ENCODE data around the gene TRAM2.

TRAM2 gene

DNA sequence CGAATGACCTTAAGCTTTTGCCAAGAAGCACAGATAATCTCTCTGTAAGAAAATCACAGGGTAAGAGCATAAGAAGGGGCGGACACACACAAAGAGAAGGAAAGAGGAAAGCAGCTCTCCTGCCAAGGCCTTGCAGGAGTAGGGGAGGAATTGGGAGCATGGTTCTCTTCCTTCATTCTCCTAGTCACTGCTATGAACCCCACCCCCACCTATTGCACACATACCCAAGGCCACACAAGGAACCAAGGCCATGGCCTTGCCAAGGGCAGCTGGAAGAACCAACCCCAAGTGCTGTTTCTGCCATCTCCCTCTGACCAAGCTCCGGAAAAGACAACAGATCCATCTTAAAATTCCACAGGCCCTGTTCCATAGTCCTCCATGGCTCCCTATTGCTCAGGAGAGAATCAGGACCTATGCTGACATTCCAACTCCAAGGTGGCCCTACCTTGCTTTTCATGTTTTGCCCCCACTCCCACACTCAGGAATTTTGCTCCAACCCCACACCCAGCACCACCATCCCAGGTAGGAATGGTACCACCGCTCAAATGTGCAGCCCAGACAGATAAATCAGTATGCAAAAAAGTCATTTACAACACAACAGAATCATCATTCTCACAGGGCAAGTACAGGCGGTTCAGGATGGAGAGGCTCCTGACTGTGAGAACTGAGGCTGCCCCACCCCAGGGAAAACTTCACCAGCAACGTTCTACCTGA is 31.3 kb downstream of the TRAM2 start:
- DNase-seq (ENCODE audit: low read depth): no peak

DNA sequence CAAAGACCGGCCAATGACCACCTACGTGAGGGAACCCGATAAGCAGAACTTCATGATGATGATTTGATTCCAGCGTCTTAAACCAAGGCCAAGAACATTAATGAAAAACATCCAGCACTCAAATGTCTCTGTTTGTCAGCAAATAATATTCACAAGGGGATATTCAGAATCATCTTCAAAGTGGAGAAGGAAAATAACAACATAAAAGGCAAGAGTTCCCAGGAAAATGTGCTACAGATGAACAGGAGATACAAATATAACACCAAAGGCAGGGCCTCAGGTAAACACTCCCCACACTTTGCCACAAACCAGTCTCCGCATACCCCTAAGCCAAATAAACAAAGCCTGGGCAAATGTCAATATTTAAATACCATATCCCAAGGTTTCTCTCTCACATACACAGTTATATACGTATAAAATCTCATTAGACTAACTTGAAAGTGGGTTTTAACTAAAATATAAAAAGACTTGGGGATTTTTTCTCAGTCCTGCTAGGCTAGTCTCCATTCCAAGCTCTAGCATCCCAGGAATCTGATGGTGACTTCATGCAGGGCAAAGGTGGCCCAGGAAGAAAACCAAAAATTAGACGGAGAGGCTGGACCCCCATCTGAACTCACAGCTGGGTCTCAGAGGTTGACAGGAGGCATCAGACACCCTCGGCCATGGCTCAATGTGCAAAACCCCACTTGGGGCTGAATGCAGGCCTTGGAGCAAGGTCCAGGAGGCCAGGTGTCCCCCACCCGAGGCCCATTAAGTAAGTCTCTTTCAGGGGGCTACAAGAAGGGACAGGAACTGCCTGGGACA is 32.1 kb downstream of the TRAM2 start:
- no peak for DNase-seq (ENCODE audit: low read depth)

DNA sequence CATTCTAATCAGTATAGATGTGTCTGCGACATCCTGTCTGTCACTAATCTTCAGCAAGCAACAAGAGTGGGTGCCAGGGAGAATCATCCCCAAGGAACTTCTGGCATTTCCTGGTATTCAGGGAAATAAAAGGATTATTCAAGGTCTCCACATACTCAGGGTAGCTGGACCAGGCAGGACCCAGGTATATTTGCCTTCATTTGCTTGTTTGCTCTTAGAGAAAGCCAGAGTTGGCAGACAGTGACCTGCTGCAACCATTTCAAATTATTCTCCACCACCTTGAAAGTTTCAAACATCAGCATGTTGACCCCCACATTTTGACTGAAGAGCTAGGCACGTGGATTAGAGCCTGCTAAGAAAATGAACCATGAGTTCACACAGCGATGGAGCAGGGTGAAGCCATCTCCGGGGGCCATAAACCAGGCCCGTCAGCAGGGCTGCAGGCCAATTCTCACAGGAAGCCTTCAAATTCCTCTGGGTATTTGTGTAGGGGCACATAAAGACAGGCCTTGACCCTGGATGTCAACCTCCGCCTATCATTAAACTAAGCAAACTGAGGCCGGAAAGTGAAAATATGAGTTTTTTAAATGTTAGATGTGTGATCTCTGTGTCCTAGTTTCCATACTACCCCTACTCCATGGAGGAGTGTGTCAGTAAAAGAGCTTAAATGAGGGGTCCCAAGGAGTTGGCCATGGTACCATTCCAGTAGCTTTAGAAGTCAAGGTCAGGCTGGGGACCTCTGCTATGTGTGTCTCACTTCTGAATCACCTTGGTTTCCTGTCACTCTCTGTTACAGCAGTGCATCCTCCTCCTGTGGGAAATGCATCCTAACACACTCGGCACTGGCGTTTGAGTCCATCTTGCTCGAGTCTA is 32.9 kb downstream of the TRAM2 start:
- DNase-seq (ENCODE audit: low read depth): no peak

GRCh38 chr6:52543262-52543661 is 33.6 kb downstream of the TRAM2 start:
- DNase-seq (ENCODE audit: low read depth): no peak

- DNase-seq (ENCODE audit: low read depth): no peak
Observed at GRCh38 chr6:52541135-52541534, 35.7 kb downstream of the TRAM2 start.

DNA sequence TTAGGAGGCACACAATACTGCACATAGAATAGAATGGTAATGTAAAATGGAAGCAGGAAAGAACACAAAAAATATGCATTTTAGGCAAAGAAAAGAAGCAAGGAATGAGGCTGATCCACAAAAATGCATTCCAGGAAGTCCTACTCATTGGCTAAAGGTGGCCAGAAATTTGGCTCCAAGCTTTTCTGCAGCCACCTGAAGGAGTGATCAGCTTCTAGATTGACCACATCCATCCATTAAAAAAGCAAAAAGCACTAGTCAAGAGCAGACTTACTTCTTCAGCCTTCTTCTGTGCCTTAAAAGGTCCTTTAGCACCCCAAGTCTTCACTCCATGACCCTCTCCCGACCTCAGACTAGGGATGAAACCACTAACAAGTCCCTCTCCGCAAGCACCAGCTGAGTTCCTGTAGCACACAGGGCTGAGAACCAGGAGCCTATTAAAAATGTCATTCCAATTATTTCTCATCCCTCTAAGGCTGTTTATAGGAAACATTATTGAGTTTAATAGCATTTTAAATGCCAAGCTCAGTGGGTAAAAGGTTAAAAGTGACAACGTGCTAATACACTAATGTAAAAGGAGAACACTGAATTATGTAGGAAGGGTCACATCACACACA is 36.5 kb downstream of the TRAM2 start:
- no peak for DNase-seq (ENCODE audit: low read depth)

GRCh38 chr6:52539607-52540006 is 37.3 kb downstream of the TRAM2 start:
- no peak for DNase-seq (ENCODE audit: low read depth)

DNA sequence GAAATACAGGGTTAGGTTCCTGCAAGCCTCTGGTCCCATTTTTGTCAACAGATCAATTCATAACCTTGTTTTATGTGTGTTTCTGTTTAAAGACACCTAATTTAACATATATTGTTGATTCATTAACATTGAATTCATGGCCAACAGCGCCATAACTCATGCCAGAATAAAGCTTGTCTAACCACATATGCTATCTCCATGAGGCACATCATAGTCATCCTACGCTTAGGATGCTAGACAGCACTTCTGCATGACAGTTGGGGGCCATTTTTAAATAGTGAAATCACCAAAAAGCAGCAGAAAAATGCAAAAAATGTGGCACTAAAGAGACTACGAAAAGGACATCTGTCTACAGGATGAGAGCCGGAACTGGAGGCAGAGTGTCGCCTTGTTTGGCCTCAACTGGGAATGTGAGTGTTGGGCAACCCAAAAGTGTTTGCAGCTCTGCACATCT is 37.9 kb downstream of the TRAM2 start:
- no peak for DNase-seq (ENCODE audit: low read depth)

DNA sequence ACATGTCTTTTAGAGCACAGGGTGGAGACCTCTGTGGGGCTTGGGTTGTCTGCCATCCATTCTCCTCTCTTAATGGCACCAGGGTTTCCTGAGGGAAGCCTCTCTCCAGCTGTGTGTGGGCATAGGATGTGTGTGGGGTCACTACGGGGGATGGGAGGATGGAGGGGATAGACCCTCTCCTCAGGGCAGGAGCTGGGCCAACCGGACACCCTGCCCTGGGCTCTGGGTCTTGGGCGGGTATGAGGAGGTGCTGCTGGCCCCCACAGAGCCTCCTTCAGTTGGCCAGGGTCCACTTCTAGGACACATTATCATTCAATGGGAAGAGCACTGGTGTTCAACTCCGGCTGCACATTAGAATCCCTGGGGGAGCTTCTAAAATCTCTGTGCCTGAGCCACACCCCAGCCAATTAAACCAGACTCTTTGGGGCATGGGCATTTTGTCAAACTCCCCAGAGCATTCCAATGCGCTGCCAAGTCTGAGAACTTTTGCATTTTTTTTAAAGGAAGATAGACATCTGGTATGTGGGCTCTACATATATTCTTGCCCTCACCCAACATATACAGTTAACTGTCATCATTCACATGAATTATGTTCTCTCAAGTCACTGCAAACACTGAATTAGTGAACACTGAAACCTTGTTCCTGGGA is 38.5 kb downstream of the TRAM2 start:
- no peak for DNase-seq (ENCODE audit: low read depth)

DNA sequence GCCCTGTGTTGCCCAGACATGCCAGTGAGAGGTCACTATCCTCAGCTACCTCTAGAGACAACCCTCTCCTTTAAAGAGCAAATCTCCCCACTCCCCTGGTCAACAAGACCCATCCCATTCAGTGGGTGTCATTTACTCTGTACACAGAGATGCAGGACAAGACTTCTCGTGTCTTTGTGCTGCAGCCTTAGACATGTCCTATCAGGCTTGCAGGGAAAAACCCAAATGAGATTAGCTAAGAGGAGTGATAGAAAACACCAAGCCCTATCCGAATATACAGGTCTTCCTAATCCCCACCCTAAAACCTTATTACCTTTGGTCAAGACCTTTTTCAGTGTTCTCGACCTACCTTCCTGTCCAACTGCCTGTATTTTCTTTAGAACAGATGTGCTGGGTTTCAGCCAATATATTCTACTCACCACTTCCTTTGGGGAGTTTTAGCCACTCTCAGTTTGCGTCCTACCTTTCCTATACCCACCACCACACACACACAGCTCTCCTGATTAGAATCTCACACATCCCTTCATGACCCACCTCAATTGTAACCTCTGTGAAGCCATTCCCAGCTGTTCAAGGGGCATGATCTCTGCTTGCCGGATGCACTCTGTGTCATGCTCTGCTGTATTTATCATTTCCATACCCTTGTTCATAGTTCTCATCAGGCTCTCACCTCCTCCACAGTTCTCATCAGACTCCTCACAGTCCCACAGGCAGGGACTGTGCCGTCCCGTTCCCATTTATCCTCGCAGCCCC is 39.7 kb downstream of the TRAM2 start:
- DNase-seq (ENCODE audit: low read depth): no peak

DNA sequence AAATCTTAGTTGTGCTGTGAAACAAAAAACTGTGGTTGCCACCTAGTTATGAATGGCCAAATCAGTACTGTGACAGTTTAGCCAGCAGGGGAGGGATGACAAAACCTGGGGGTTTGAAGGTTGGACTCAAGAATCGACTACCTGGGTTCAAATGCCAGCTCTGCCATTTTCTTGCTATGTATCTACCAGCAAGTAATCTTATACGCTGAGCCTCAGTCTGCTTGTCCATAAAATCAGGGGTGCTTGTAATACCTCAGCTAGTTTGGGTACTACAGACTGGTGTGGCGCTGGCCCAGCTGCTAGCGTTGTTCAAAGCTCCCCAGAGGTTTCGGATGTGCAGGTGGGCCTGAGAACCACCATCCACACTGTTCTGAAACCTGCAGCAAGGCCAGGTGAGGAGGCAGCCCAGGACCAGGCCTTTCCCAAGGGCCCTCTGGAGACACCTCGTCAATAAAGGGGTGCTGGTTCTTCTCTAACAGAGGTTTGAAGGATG is 40.4 kb downstream of the TRAM2 start:
- no peak for DNase-seq (ENCODE audit: low read depth)

DNA sequence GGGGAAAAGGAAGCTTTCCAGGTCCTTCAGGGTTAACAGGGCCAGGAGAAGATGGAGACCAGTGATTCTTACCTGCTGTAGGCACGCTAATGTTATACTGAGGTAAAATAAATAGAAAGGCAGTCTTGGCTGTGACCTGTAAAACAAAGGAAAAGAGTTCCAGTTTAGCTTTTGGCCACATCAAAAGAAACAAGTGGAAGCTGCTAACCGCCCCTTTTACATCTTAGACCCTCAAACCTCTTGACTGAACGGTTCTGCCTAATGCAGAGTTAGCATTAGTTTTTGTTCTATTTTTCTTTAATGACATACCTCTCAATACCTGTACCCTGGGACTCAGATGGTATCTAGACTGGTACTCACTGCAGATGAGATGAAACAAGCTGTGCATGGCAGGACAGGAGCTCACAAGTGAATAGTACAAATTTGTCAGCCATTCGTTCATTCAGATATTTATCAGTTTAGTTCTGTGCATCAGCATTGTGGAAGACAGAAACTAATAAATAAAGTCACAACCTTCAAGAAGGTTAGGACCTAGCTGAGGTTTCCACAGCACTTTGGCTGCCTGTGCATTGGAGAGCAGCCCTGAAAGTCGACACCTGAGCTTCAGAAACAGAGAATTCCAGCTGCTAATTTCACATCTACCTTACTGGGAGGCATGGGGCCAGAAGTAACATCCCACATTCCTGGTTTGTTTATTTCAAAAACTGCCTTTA is 41.0 kb downstream of the TRAM2 start:
- no peak for DNase-seq (ENCODE audit: low read depth)

DNA sequence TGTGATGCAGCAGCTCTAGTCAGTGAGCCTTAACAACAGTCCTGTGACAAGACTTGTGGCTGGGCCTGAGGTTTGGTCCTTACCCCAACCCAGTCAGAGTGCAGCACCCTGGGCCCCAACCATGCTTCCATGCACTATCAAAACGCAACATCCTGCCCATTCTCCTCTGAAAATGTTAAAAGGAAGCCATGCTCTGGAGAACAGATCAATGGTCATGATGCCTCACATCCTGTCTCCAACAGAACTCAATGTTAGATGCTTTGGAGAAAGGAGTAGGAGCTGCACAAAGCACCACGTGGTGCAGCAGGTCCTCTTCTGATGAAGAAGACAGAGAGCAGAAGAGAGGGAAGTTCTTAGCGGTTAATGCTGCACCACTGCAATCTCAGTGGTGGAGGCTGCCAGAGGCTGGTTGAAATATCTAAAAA is 41.9 kb downstream of the TRAM2 start:
- DNase-seq (ENCODE audit: low read depth): no peak

DNA sequence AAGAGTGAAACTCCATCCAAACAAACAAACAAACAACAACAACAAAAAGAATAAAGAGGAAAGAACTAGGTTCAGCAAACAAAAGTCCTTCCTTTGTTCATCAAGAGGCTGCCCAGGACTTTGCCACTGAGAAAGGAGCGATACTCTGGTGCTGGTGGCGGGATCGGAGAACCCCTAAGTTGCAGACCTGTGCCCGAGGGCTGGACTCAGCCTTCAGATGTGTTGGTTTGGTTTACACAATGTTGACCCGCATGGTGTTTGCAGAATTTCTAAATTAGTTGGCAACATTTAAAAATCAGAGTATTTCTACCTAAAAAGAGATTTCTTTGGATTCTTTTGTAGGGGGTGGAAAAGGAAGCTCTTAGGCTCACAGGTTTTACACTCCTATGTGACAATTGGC is 42.5 kb downstream of the TRAM2 start:
- no peak for DNase-seq (ENCODE audit: low read depth)

DNA sequence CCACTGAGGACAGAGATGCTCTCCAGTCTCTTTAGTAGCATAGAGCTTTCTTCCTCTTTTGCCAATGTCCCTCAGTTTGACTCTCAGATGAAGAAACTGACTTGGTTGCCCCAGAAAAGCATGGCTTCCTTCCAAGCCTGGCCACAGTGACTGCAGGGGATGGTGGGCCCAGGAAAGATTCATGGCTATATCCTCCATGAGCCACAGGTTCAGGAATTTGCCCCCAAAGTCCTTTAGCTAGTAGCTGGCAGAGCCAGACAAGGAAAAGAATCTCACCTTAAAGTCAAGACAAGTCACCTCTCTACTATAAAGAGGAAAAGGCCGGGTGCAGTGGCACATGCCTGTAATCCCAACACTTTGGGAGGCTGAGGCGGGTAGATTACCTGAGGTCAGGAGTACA is 43.4 kb downstream of the TRAM2 start:
- DNase-seq (ENCODE audit: low read depth): no peak

GRCh38 chr6:52532457-52532856 is 44.4 kb downstream of the TRAM2 start:
- no peak for DNase-seq (ENCODE audit: low read depth)

- DNase-seq (ENCODE audit: low read depth): no peak
Observed at GRCh38 chr6:52531834-52532233, 45.0 kb downstream of the TRAM2 start.

GRCh38 chr6:52531396-52531795 is 45.5 kb downstream of the TRAM2 start:
- DNase-seq (ENCODE audit: low read depth): no peak

GRCh38 chr6:52530351-52530750 is 46.5 kb downstream of the TRAM2 start:
- no peak for DNase-seq (ENCODE audit: low read depth)

GRCh38 chr6:52529311-52529710 is 47.5 kb downstream of the TRAM2 start:
- DNase-seq (ENCODE audit: low read depth): no peak
